MG63 (cell line): ENCODE data around the gene EPHB1. TPM values are rescaled to one million over a fixed set of nuclear protein-coding genes. Genes with fewer than 3 reads are reported as not detected.

Source experiments
- DNase-seq: peaks from one replicate; pipeline ENCODE4 v3.0.0-alpha.2; 2020
- H3K27me3 ChIP-seq: fragments of 250-450 bp; sonication (Bioruptor Pico); 2 replicates; pipeline ENCODE4 v1.5.1; 2020; ENCODE audit warnings: mild to moderate bottlenecking, moderate library complexity
- H3K36me3 ChIP-seq: fragments of 250-450 bp; sonication (Bioruptor Pico); 2 replicates; pipeline ENCODE4 v1.5.1; 2020; ENCODE audit warnings: mild to moderate bottlenecking, moderate library complexity
- H3K4me3 ChIP-seq: fragments of 250-450 bp; sonication (Bioruptor Pico); 2 replicates; pipeline ENCODE4 v1.5.1; 2020; ENCODE audit warnings: mild to moderate bottlenecking, moderate library complexity
- H3K9me3 ChIP-seq: fragments of 250-450 bp; sonication (Bioruptor Pico); 2 replicates; pipeline ENCODE4 v1.5.1; 2020; ENCODE audit warnings: mild to moderate bottlenecking, moderate library complexity
- total RNA-seq: library from RNA; depleted of rRNA; stranded (reverse); fragments of >200 nt; shearing (Covaris generic); gene quantifications from 2 replicates; pipeline ENCODE4 v1.2.3, GENCODE V29; 2014; ENCODE audit warnings: low replicate concordance; rRNA removed

The EPHB1 gene
- 0.10 TPM in 1 of 2 replicates, not detected in the other for total RNA-seq

- no peaks in the 10 kb centered on the region for H3K9me3 ChIP-seq
- peak; percentile 86 for DNase-seq
- H3K4me3 ChIP-seq = peak within 1 kb of the TSS; percentile 52
- no peaks in the 10 kb centered on the region for H3K36me3 ChIP-seq
- H3K27me3 ChIP-seq = peaks cover 31% of the 10 kb centered on the region
Observed at GRCh38 chr3:134794950-134795745, at the start of gene EPHB1. EPHB1 (plus strand) TSS chr3:134795260.

GRCh38 chr3:134748698-134749097, 46.4 kb upstream of the EPHB1 start:
- Histone ChIP-seq H3K36me3 (no peaks in the 10 kb centered on the region), H3K4me3 (no peak overlapping the region), H3K9me3 (no peaks in the 10 kb centered on the region), H3K27me3 (no peaks in the 10 kb centered on the region)
- no peak for DNase-seq

GRCh38 chr3:134749174-134749573, 45.9 kb upstream of the EPHB1 start:
- no peaks in the 10 kb centered on the region for H3K9me3 ChIP-seq
- no peak for DNase-seq
- no peak overlapping the region for H3K4me3 ChIP-seq
- H3K27me3 ChIP-seq = no peaks in the 10 kb centered on the region
- no peaks in the 10 kb centered on the region for H3K36me3 ChIP-seq

- no peak for DNase-seq
- Histone ChIP-seq H3K4me3 (no peak overlapping the region), H3K9me3 (no peaks in the 10 kb centered on the region), H3K36me3 (no peaks in the 10 kb centered on the region), H3K27me3 (no peaks in the 10 kb centered on the region)
Observed at GRCh38 chr3:134749802-134750553, 45.1 kb upstream of the EPHB1 start.

- Histone ChIP-seq H3K4me3 (no peak overlapping the region), H3K9me3 (no peaks in the 10 kb centered on the region), H3K27me3 (no peaks in the 10 kb centered on the region), H3K36me3 (no peaks in the 10 kb centered on the region)
- DNase-seq = no peak
Observed at GRCh38 chr3:134751831-134752230, 43.2 kb upstream of the EPHB1 start.

- Histone ChIP-seq H3K27me3 (no peaks in the 10 kb centered on the region), H3K36me3 (no peaks in the 10 kb centered on the region), H3K9me3 (no peaks in the 10 kb centered on the region), H3K4me3 (no peak overlapping the region)
- no peak for DNase-seq
Observed at GRCh38 chr3:134752761-134753461, 42.1 kb upstream of the EPHB1 start.

- Histone ChIP-seq H3K36me3 (no peaks in the 10 kb centered on the region), H3K9me3 (no peaks in the 10 kb centered on the region), H3K27me3 (no peaks in the 10 kb centered on the region), H3K4me3 (no peak overlapping the region)
- DNase-seq = peak; percentile 19
Observed at GRCh38 chr3:134753999-134754742, 40.9 kb upstream of the EPHB1 start.

GRCh38 chr3:134754768-134755559, 40.1 kb upstream of the EPHB1 start:
- H3K4me3 ChIP-seq = no peak overlapping the region
- no peaks in the 10 kb centered on the region for H3K27me3 ChIP-seq
- DNase-seq = peak; percentile 57
- no peaks in the 10 kb centered on the region for H3K36me3 ChIP-seq
- H3K9me3 ChIP-seq = no peaks in the 10 kb centered on the region

- no peak for DNase-seq
- Histone ChIP-seq H3K36me3 (no peaks in the 10 kb centered on the region), H3K9me3 (no peaks in the 10 kb centered on the region), H3K27me3 (no peaks in the 10 kb centered on the region), H3K4me3 (no peak overlapping the region)
Observed at GRCh38 chr3:134755821-134756220, 39.2 kb upstream of the EPHB1 start.

- no peak overlapping the region for H3K4me3 ChIP-seq
- no peaks in the 10 kb centered on the region for H3K27me3 ChIP-seq
- H3K36me3 ChIP-seq = no peaks in the 10 kb centered on the region
- no peak for DNase-seq
- H3K9me3 ChIP-seq = no peaks in the 10 kb centered on the region
Observed at GRCh38 chr3:134757549-134758069, 37.5 kb upstream of the EPHB1 start.

- no peaks in the 10 kb centered on the region for H3K36me3 ChIP-seq
- no peaks in the 10 kb centered on the region for H3K9me3 ChIP-seq
- DNase-seq = no peak
- H3K4me3 ChIP-seq = no peak overlapping the region
- no peaks in the 10 kb centered on the region for H3K27me3 ChIP-seq
Observed at GRCh38 chr3:134761213-134761612, 33.8 kb upstream of the EPHB1 start.

GRCh38 chr3:134762016-134762415, 33.0 kb upstream of the EPHB1 start:
- Histone ChIP-seq H3K36me3 (no peaks in the 10 kb centered on the region), H3K4me3 (no peak overlapping the region), H3K9me3 (no peaks in the 10 kb centered on the region), H3K27me3 (no peaks in the 10 kb centered on the region)
- no peak for DNase-seq

GRCh38 chr3:134765468-134765867, 29.6 kb upstream of the EPHB1 start:
- Histone ChIP-seq H3K9me3 (no peaks in the 10 kb centered on the region), H3K36me3 (no peaks in the 10 kb centered on the region), H3K27me3 (no peaks in the 10 kb centered on the region), H3K4me3 (no peak overlapping the region)
- DNase-seq = no peak

- DNase-seq = no peak
- no peak overlapping the region for H3K4me3 ChIP-seq
- no peaks in the 10 kb centered on the region for H3K36me3 ChIP-seq
- H3K9me3 ChIP-seq = no peaks in the 10 kb centered on the region
- H3K27me3 ChIP-seq = no peaks in the 10 kb centered on the region
Observed at GRCh38 chr3:134766290-134766689, 28.8 kb upstream of the EPHB1 start.

- DNase-seq = no peak
- Histone ChIP-seq H3K4me3 (no peak overlapping the region), H3K36me3 (no peaks in the 10 kb centered on the region), H3K9me3 (no peaks in the 10 kb centered on the region), H3K27me3 (no peaks in the 10 kb centered on the region)
Observed at GRCh38 chr3:134768116-134768515, 26.9 kb upstream of the EPHB1 start.

- no peaks in the 10 kb centered on the region for H3K9me3 ChIP-seq
- no peaks in the 10 kb centered on the region for H3K27me3 ChIP-seq
- DNase-seq = no peak
- no peak overlapping the region for H3K4me3 ChIP-seq
- H3K36me3 ChIP-seq = no peaks in the 10 kb centered on the region
Observed at GRCh38 chr3:134768837-134769236, 26.2 kb upstream of the EPHB1 start.
